ENCODE results near the gene JDP2. TPM values are rescaled to one million over a fixed set of nuclear protein-coding genes. Genes with fewer than 3 reads are reported as not detected.

JDP2 gene
- total RNA-seq, 1 experiment from 2014 or later: 23.3 TPM

DNA sequence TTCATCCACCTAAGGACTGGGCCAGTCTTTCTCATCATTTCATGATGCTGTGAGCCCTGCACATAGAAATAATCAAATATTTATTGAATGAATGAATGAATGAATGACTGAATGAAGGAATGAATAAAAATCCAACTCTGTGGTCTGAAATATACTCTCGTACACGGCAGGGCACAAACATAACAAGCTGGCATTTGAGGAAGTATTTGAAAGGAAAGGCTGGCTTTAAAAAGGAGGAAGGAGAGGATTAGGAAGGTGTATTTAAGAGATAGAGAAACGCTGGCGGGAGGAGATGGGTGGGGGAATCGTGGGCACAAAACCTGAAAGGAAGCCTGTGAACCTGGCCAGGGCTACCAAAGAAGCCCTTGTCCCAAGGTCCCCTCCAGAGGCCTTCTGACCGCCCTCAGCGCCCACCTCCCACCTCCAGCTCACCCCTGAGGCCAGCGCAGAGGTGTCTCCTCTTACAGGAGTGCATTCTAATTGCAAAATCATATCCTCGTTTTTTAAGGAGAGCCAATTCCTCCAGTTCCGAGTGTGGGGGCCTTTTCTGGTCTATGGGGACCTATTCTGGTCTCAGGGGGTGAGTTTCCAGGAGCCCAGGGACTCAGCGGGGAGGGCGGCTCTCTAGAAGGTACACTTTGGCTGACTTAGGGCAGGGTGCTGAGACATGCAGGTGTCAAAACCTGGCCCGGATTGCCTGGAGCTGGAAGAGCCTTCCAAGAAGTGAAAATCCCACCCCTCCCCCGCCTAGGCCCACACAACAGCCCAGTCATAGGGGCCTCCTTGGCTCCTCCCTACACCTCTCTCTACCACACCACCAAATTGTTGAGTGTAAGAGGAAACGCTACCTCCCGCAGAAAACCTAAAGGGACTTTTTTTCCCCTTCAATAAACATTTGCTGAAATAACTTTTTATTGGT, 8.7 kb upstream of the JDP2 start (continued):
- TF ChIP-seq ELF4 (CRISPR knock-in tag; IDR thresholded peaks at IDR 0.05; ENCODE audit: low read depth) (no peak), E2F4 (CRISPR knock-in tag; IDR thresholded peaks at IDR 0.05; ENCODE audit: borderline replicate concordance, low read depth) (no peak), ZNF416 (CRISPR knock-in tag; IDR thresholded peaks at IDR 0.05) (no peak), MXD4 (CRISPR knock-in tag; IDR thresholded peaks at IDR 0.05; ENCODE audit: borderline replicate concordance) (no peak), NFE2L1 (CRISPR knock-in tag; IDR thresholded peaks at IDR 0.05) (0 out of 2 replicates have a peak, but pooled peaks have one; percentile 57), CDX4 (CRISPR knock-in tag; IDR thresholded peaks at IDR 0.05; ENCODE audit: borderline replicate concordance) (no peak), NR3C1 (CRISPR knock-in tag; conservative IDR thresholded peaks at IDR 0.05; ENCODE audit: low read depth) (no peak), NFATC4 (CRISPR knock-in tag; IDR thresholded peaks at IDR 0.05) (no peak), ZBTB21 (CRISPR knock-in tag; IDR thresholded peaks at IDR 0.05; ENCODE audit: borderline replicate concordance) (no peak), TP53 (CRISPR knock-in tag; IDR thresholded peaks at IDR 0.05) (no peak), GTF2I (CRISPR knock-in tag; conservative IDR thresholded peaks at IDR 0.05) (no peak), FOXK1 (CRISPR knock-in tag; IDR thresholded peaks at IDR 0.05) (no peak), JUN (CRISPR knock-in tag; IDR thresholded peaks at IDR 0.05) (no peak), PRRX2 (CRISPR knock-in tag; IDR thresholded peaks at IDR 0.05) (no peak), SMAD3 (CRISPR knock-in tag; IDR thresholded peaks at IDR 0.05; ENCODE audit: borderline replicate concordance) (no peak), TEAD1 (CRISPR knock-in tag; IDR thresholded peaks at IDR 0.05) (no peak), SOX15 (CRISPR knock-in tag; IDR thresholded peaks at IDR 0.05) (no peak), RORB (CRISPR knock-in tag; IDR thresholded peaks at IDR 0.05) (no peak), RELA (CRISPR knock-in tag; IDR thresholded peaks at IDR 0.05; ENCODE audit: borderline replicate concordance) (no peak), ETV6 (CRISPR knock-in tag; IDR thresholded peaks at IDR 0.05) (0 out of 2 replicates have a peak, but pooled peaks have one; percentile 2), ZNF396 (CRISPR knock-in tag; IDR thresholded peaks at IDR 0.05; ENCODE audit: borderline replicate concordance) (no peak), ZNF671 (CRISPR knock-in tag; IDR thresholded peaks at IDR 0.05) (no peak), GRHL2 (CRISPR knock-in tag; IDR thresholded peaks at IDR 0.05; ENCODE audit: insufficient replicate concordance, severe bottlenecking) (no peak), NR1H2 (CRISPR knock-in tag; IDR thresholded peaks at IDR 0.05) (no peak), HMGA2 (CRISPR knock-in tag; IDR thresholded peaks at IDR 0.05) (no peak), SMAD4 (CRISPR knock-in tag; IDR thresholded peaks at IDR 0.05) (no peak), CREB1 (CRISPR knock-in tag; IDR thresholded peaks at IDR 0.05) (no peak)
- TF ChIP-seq, protein P1, sequence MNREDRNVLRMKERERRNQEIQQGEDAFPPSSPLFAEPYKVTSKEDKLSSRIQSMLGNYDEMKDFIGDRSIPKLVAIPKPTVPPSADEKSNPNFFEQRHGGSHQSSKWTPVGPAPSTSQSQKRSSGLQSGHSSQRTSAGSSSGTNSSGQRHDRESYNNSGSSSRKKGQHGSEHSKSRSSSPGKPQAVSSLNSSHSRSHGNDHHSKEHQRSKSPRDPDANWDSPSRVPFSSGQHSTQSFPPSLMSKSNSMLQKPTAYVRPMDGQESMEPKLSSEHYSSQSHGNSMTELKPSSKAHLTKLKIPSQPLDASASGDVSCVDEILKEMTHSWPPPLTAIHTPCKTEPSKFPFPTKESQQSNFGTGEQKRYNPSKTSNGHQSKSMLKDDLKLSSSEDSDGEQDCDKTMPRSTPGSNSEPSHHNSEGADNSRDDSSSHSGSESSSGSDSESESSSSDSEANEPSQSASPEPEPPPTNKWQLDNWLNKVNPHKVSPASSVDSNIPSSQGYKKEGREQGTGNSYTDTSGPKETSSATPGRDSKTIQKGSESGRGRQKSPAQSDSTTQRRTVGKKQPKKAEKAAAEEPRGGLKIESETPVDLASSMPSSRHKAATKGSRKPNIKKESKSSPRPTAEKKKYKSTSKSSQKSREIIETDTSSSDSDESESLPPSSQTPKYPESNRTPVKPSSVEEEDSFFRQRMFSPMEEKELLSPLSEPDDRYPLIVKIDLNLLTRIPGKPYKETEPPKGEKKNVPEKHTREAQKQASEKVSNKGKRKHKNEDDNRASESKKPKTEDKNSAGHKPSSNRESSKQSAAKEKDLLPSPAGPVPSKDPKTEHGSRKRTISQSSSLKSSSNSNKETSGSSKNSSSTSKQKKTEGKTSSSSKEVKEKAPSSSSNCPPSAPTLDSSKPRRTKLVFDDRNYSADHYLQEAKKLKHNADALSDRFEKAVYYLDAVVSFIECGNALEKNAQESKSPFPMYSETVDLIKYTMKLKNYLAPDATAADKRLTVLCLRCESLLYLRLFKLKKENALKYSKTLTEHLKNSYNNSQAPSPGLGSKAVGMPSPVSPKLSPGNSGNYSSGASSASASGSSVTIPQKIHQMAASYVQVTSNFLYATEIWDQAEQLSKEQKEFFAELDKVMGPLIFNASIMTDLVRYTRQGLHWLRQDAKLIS (CRISPR knock-in tag; IDR thresholded peaks at IDR 0.05; ENCODE audit: borderline replicate concordance): no peak
- TF ChIP-seq, protein P2, sequence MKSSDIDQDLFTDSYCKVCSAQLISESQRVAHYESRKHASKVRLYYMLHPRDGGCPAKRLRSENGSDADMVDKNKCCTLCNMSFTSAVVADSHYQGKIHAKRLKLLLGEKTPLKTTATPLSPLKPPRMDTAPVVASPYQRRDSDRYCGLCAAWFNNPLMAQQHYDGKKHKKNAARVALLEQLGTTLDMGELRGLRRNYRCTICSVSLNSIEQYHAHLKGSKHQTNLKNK (CRISPR knock-in tag; IDR thresholded peaks at IDR 0.05): no peak
- TF ChIP-seq, protein P3, sequence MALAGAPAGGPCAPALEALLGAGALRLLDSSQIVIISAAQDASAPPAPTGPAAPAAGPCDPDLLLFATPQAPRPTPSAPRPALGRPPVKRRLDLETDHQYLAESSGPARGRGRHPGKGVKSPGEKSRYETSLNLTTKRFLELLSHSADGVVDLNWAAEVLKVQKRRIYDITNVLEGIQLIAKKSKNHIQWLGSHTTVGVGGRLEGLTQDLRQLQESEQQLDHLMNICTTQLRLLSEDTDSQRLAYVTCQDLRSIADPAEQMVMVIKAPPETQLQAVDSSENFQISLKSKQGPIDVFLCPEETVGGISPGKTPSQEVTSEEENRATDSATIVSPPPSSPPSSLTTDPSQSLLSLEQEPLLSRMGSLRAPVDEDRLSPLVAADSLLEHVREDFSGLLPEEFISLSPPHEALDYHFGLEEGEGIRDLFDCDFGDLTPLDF (CRISPR knock-in tag; IDR thresholded peaks at IDR 0.05): no peak
- TF ChIP-seq, protein P4, sequence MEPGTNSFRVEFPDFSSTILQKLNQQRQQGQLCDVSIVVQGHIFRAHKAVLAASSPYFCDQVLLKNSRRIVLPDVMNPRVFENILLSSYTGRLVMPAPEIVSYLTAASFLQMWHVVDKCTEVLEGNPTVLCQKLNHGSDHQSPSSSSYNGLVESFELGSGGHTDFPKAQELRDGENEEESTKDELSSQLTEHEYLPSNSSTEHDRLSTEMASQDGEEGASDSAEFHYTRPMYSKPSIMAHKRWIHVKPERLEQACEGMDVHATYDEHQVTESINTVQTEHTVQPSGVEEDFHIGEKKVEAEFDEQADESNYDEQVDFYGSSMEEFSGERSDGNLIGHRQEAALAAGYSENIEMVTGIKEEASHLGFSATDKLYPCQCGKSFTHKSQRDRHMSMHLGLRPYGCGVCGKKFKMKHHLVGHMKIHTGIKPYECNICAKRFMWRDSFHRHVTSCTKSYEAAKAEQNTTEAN (CRISPR knock-in tag; IDR thresholded peaks at IDR 0.05): 0 out of 2 replicates have a peak, but pooled peaks have one; percentile 30
